Neutrophil (primary cell): ENCODE measurements around the gene RNF225.
"Not testable (repeated sequence)": the region's sequence is repeated elsewhere in the genome, so short reads cannot be mapped to it uniquely, and the experiment has no call there.

Source experiments
- H3K27ac ChIP-seq: fragments of 200-600 bp; sonication (generic); 2 replicates; pipeline ENCODE4 v1.5.1; 2016; ENCODE audit warnings: mild to moderate bottlenecking, moderate library complexity
- H3K27me3 ChIP-seq: fragments of 200-600 bp; sonication (generic); 2 replicates; pipeline ENCODE4 v1.6.0; 2016; ENCODE audit warnings: mild to moderate bottlenecking
- H3K36me3 ChIP-seq: fragments of 200-600 bp; sonication (generic); 2 replicates; pipeline ENCODE4 v1.5.1; 2017
- H3K4me1 ChIP-seq, 2 experiments: fragments of 200-600 bp in 1 of 2; sonication (generic) in 1 of 2; 1 replicate in 1 of 2; 2 replicates in 1 of 2; pipeline versions ENCODE4 v1.5.1 to v1.6.1; 2013 to 2016; ENCODE audit warnings: low read depth in 1 of 2, low read length in 1 of 2, mild to moderate bottlenecking in 1 of 2, moderate library complexity in 1 of 2; ENCODE audit not compliant: control insufficient read depth in 1 of 2, insufficient read depth in 1 of 2
- H3K4me3 ChIP-seq, 2 experiments: fragments of 200-600 bp in 1 of 2; sonication (generic) in 1 of 2; 1 replicate in 1 of 2; 2 replicates in 1 of 2; pipeline ENCODE4 v1.5.1; 2013 to 2016; ENCODE audit warnings: low read depth in 1 of 2, low read length in 1 of 2, mild to moderate bottlenecking in 1 of 2, moderate library complexity in 1 of 2
- H3K9me3 ChIP-seq: fragments of 200-600 bp; sonication (generic); 2 replicates; pipeline ENCODE4 v1.5.1; 2016
- TF ChIP-seq, protein P1 (sequence below): fragments of 200-600 bp; sonication (generic); IDR thresholded peaks from 2 replicates; pipeline ENCODE4 v1.5.1; 2016; ENCODE audit warnings: antibody characterized with exemption

RNF225 gene

DNA sequence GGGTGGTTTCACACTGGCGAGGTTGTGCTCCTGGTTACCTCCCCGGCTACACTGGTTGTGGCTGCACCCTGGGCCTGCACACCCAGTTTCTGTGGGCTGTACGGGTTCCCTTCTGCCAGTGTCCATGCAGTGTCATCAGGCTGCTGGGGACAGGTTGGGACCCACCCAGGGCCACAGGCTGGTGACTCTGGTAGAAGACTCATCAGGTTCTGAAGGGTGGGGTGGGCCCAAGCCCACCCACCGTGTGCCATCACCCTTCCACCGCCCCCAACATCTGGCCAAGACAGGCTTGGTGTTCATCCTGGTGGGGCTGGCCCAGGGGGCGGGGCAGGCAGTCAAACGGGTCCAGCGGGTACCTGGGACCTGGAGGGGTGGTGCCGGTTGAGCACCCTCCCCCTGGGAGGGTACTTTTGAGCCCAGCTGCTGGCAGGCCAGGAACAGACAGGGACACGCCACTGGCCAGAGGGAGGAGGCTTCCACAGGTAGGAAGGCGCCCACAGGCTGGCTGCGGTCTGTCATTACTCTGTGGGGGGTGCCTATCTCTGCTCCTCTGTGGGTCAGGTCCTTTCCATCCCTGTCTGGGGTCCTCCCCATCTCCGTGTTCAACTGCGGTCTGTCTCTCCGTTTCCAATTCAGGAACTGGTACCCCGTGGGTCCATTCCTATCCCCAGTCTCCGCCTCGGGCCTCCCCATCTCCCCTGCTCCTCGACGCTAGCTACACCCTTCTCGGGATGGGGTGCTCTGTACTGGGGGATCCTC is at the start of gene RNF225:
RNF225 (plus strand) TSS at position 437 of the 759 bp plus-strand sequence. CDS start 434 bp downstream, outside the sequence.
- Histone ChIP-seq H3K4me1 (peaks cover 0 to 3% of the 10 kb centered on the region in 2 experiments), H3K4me3 (no peak within 1 kb of the TSS), H3K27ac (no peak within 1 kb of the TSS), H3K36me3 (peaks cover 24% of the 10 kb centered on the region), H3K9me3 (no peaks in the 10 kb centered on the region), H3K27me3 (peaks cover 51% of the 10 kb centered on the region)
- TF ChIP-seq, protein P1, sequence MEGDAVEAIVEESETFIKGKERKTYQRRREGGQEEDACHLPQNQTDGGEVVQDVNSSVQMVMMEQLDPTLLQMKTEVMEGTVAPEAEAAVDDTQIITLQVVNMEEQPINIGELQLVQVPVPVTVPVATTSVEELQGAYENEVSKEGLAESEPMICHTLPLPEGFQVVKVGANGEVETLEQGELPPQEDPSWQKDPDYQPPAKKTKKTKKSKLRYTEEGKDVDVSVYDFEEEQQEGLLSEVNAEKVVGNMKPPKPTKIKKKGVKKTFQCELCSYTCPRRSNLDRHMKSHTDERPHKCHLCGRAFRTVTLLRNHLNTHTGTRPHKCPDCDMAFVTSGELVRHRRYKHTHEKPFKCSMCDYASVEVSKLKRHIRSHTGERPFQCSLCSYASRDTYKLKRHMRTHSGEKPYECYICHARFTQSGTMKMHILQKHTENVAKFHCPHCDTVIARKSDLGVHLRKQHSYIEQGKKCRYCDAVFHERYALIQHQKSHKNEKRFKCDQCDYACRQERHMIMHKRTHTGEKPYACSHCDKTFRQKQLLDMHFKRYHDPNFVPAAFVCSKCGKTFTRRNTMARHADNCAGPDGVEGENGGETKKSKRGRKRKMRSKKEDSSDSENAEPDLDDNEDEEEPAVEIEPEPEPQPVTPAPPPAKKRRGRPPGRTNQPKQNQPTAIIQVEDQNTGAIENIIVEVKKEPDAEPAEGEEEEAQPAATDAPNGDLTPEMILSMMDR = no peak

DNA sequence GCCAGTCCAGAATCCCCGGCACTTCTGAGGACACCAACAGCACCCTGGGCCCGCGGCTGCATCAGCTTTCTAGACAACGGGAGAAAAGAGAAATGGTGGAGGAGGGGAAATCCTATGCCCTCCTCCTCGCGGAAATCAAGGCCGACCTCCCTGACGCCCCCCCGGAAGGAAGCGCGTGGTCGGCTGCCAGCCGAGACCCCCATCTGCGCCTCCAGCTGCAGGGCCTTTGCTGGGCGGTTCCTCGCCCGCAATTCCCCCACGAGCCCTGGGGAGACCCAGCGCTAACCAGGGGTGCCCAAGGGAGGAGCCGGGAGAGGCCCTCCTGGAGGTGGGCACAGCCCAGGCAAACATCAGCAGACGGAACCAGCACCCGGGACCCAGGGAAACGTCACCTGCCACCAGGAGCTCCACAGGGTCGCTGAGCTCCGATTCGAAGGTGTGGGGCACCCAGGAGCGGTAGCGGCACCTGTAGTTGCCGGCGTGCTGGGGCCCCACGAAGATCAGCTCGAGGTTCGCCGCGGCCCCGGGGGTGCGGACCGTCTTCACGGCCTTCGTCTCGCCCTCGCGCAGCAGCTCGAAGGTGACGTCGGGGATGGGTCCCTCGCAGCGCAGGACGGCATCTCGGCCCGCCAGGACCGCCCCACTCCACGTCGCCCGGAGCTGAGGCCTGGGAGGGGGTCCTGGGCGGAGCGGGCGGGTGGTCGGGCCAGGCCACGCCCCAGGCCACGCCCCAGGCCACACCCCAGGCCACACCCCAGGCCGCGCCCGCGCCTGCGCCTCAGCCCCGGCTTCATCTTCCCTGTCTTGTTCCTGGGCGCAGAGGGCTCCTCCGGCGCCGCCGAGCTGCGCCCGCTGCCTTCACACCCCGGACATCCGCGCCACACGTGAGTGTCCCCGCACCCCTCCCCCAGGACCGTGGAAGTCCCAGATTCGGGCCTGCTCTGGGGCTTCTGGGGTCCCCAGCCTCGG is 48.2 kb upstream of the RNF225 start:
- Histone ChIP-seq H3K4me1 (peaks cover 10 to 16% of the 10 kb centered on the region in 2 experiments), H3K9me3 (no peaks in the 10 kb centered on the region), H3K27ac (no peak overlapping the region), H3K27me3 (peaks cover 65% of the 10 kb centered on the region), H3K4me3 (peak overlapping the region; percentile 29 to 65), H3K36me3 (no peaks in the 10 kb centered on the region)
- TF ChIP-seq, protein P1 = no peak

DNA sequence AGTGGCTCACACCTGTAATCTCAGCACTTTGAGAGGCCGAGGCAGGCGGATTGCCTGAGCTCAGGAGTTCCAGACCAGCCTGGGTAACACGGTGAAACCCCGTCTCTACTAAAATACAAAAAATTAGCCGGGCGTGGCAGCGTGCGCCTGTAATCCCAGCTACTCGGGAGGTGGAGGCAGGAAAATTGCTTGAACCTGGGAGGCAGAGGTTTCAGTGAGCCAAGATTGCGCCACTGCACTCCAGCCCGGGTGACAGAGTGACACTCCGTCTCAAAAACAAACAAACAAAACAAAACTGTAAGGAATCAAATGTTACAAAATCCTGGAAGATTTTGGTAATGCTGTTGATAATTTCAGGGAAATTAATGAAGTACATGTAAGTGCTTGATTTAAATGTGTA is 47.4 kb upstream of the RNF225 start:
- H3K9me3 ChIP-seq, H3K36me3 ChIP-seq, H3K27ac ChIP-seq: not testable (repeated sequence)
- Histone ChIP-seq H3K4me1 (peaks cover 10 to 16% of the 10 kb centered on the region in 2 experiments), H3K27me3 (peaks cover 65% of the 10 kb centered on the region), H3K4me3 (peak overlapping the region; percentile 29 to 65)

DNA sequence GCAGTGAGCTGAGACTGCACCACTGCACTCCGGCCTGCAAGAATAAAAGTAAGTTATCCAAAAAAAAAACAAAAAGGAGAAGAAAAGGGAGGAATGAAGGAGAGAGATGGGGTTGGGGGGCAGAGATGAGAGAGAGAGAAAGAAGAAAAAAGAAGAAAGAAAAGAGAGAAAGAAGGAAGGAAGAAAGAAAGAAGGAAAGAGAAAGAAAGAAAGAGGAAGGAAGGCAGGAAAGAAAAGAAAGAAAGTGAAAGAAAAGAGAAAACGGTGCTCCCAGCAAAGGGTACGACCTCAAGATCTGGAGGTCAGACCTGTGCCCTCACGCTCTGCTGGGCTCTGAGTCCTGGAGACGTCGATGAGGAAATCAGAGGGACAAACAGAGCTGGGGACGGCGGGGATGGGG is 45.9 kb upstream of the RNF225 start:
- Histone ChIP-seq H3K27ac (no peak overlapping the region), H3K27me3 (peaks cover 68% of the 10 kb centered on the region), H3K4me3 (no peak overlapping the region), H3K9me3 (no peaks in the 10 kb centered on the region), H3K4me1 (peaks cover 10 to 16% of the 10 kb centered on the region in 2 experiments), H3K36me3 (no peaks in the 10 kb centered on the region)
- TF ChIP-seq, protein P1 = no peak

DNA sequence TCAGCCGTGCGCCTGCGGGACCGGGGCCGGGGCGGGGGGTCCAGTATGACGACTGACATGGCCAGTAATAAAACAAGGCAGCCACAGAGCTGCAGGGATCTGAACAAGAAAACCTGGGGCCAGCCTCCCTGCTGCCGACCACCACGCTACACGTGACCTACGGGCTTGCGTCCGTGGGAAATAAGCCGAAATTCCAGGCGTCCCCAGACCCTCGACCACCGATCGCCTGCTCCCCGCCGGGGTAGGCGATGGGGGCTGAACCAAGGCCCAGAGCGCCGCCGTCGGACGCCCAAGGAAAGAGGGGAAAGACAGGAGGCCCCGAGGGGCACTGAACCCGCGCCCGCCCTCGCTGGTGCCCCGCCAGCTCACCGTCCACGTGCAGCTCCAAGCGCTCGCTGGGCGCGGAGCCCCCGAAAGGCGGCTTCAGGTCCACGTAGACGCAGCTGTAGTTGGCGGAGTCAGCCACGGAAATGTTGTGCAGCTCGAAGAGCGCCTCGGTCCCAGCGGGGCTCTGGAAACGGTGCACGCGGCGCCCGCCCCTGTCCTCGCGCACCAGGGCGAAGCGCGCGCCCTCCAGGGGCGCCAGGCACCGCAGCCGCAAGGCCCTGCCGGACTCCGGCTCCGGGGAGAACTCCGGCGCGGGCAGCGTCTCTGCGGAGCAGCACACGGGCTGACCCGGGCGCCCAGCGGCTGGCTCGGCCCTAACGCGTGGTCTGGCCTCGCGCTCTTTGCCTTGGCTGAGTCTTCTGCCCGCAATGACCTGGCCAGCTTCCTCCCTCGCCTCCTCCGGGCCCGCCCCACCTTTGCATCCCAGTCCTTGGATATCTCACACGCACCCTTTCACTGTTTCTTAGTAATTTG is 45.2 kb upstream of the RNF225 start:
- Histone ChIP-seq H3K4me3 (no peak overlapping the region), H3K4me1 (peaks cover 10 to 16% of the 10 kb centered on the region in 2 experiments), H3K27ac (no peak overlapping the region), H3K27me3 (peaks cover 73% of the 10 kb centered on the region), H3K36me3 (no peaks in the 10 kb centered on the region), H3K9me3 (no peaks in the 10 kb centered on the region)
- TF ChIP-seq, protein P1 = no peak
